Erythroblast (primary cell): ENCODE measurements around the gene EYA3.

Experiments
- GATA1 ChIP-seq: IDR thresholded peaks from 2 replicates; pipeline ENCODE4 v1.6.1; 2011; ENCODE audit warnings: low read depth, mild to moderate bottlenecking, control low read depth, low read length, moderate library complexity
- POLR2A ChIP-seq: IDR thresholded peaks from 2 replicates; pipeline ENCODE4 v1.6.1; 2011; ENCODE audit warnings: mild to moderate bottlenecking, low read length

- no peak for TF ChIP-seq POLR2A
- TF ChIP-seq GATA1 = no peak
Observed at GRCh38 chr1:28056129-28056925, 32.1 kb downstream of the EYA3 start.
